Esophagus muscularis mucosa (tissue), 4 donors: ENCODE measurements around the gene MSS51. TPM values are rescaled to one million over a fixed set of nuclear protein-coding genes. Genes with fewer than 3 reads are reported as not detected.

Experiments
- DNase-seq: peaks from one replicate; pipeline ENCODE4 v3.0.0-alpha.2; 2017; ENCODE audit errors: extremely low spot score
- H3K27ac ChIP-seq, 4 donors: fragments of 200-600 bp; sonication (generic); replicated peaks in 1 of 4; 1 replicate in 3 of 4; 2 replicates in 1 of 4; pipeline ENCODE4 v1.5.1; 2016 to 2019; ENCODE audit warnings: mild to moderate bottlenecking in 1 of 4
- H3K27me3 ChIP-seq, 4 donors: fragments of 200-600 bp; sonication (generic); one replicate each; pipeline versions ENCODE4 v1.5.1 to v1.6.0; 2016 to 2019
- H3K36me3 ChIP-seq, 4 donors: fragments of 200-600 bp; sonication (generic); one replicate each; pipeline ENCODE4 v1.5.1; 2016 to 2019
- H3K4me1 ChIP-seq, 4 donors: fragments of 200-600 bp; sonication (generic); one replicate each; pipeline ENCODE4 v1.5.1; 2016 to 2019
- H3K4me3 ChIP-seq, 4 donors: fragments of 200-600 bp; sonication (generic); 1 replicate in 2 of 4; 2 replicates in 2 of 4; pipeline ENCODE4 v1.5.1; 2016 to 2019; ENCODE audit warnings: mild to moderate bottlenecking in 4 of 4, moderate library complexity in 1 of 4
- H3K9me3 ChIP-seq, 4 donors: fragments of 200-600 bp; sonication (generic); 1 replicate in 3 of 4; 2 replicates in 1 of 4; pipeline ENCODE4 v1.5.1; 2016 to 2019
- CTCF ChIP-seq, 3 experiments: fragments of 200-600 bp in 2 of 3; fragments of 450-650 bp in 1 of 3; sonication (generic) in 2 of 3; IDR thresholded peaks; one replicate each; pipeline ENCODE4 v1.5.1; 2017 to 2019; ENCODE audit warnings: antibody characterized with exemption in 3 of 3, mild to moderate bottlenecking in 2 of 3, moderate library complexity in 1 of 3
- EP300 ChIP-seq: sonication (generic); formaldehyde crosslinking; IDR thresholded peaks from one replicate; pipeline ENCODE4 v1.6.1; 2017; ENCODE audit warnings: antibody characterized with exemption
- POLR2A ChIP-seq: fragments of 450-650 bp; IDR thresholded peaks from one replicate; pipeline ENCODE4 v1.6.1; 2017; ENCODE audit warnings: antibody characterized with exemption, moderate library complexity, mild to moderate bottlenecking, low read depth
- POLR2AphosphoS5 ChIP-seq, 2 donors: sonication (generic); formaldehyde crosslinking; IDR thresholded peaks; one replicate each; pipeline ENCODE4 v1.6.1; 2017; ENCODE audit warnings: antibody characterized with exemption in 2 of 2
- WGBS: methylation state at CpG from one replicate; pipeline ENCODE4 v1.1.5; 2018; 5-methylcytosine and 5-hydroxymethylcytosine counted together
- intact Hi-C: fragments of 100-400 bp; cut with DNase I; formaldehyde crosslinking; loops from one replicate; pipeline ENCODE4 v1.15.1; 2023
- total RNA-seq, 4 donors: library from RNA; depleted of rRNA; stranded (reverse); fragments of >200 nt; gene quantifications; one replicate each; pipeline versions ENCODE4 v1.1.0 to v1.2.1, GENCODE V29; 2016

MSS51 gene
- total RNA-seq, 4 donors from 2014 or later: 0.83 to 2.7 (median 1.4) TPM

GRCh38 chr10:73456187-73456890 is 23.0 kb upstream of the MSS51 start:
- Histone ChIP-seq H3K36me3 (peaks cover 22 to 71% (median 32%) of the 10 kb centered on the region in 4 donors), H3K9me3 (no peaks in the 10 kb centered on the region), H3K4me1 (no peaks in the 10 kb centered on the region), H3K4me3 (no peak overlapping the region), H3K27ac (no peak overlapping the region), H3K27me3 (no peaks in the 10 kb centered on the region)
- no peak for DNase-seq
- 95% methylated on average over 2 of the region's 2 CpGs for WGBS
- intact Hi-C loops: loop anchor here (5.0 kb wide), 1 partner anchor 36 kb away; no protein-coding TSS in a partner anchor
- TF ChIP-seq CTCF (IDR thresholded peaks at IDR 0.05): no peak
- TF ChIP-seq POLR2AphosphoS5 (IDR thresholded peaks at IDR 0.05): no peak
- no peak for TF ChIP-seq POLR2A
- TF ChIP-seq EP300: no peak

DNA sequence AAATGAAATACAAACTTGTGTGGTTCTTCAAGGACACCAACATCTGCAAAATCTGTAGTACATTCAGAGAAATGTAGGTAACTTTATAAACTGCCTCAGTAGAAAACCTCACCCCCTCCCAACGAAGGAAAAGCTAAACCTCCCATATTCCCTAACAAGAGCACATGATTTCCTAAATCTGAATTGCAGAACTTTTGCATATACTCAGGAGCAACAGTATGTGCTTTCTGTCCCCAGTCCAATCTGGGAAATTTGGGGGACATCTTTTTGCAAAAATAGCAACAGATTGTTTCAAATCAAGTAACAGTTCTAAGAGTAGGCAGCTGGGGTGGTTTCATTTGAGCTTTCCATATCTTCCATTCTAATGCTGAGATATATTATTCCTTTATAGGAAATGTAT is 15.8 kb upstream of the MSS51 start:
- intact Hi-C loops: no loop called here
- Histone ChIP-seq H3K27ac (no peak overlapping the region), H3K9me3 (no peaks in the 10 kb centered on the region), H3K4me1 (peaks cover 0 to 9% (median 0%) of the 10 kb centered on the region in 4 donors), H3K36me3 (peaks cover 30 to 71% (median 40%) of the 10 kb centered on the region in 4 donors), H3K27me3 (no peaks in the 10 kb centered on the region), H3K4me3 (no peak overlapping the region)
- DNase-seq: no peak
- no peak for TF ChIP-seq EP300
- TF ChIP-seq POLR2A: no peak
- TF ChIP-seq CTCF (IDR thresholded peaks at IDR 0.05): no peak
- no peak for TF ChIP-seq POLR2AphosphoS5 (IDR thresholded peaks at IDR 0.05)
- 72% methylated on average over 1 of the region's 1 CpG for WGBS

DNA sequence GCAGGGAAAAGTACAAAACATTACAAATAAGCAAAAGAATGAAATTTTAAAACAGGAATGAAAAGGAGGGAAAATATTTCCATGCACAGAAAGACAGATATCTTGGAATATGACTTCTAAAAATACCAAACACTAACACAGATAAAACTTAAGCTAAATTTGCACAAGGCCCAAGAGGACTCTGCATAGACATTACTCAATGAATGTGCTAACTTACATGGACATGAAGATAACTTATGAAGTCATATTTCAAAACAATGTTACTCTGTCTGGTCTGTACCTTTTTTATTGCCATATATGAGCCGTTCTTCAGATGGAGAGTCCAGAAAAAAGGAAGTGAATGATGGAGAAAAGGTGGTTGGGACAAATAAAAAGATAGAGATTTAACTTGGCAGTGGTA is 15.0 kb upstream of the MSS51 start:
- DNase-seq: no peak
- intact Hi-C loops: no loop called here
- H3K36me3 ChIP-seq: peaks cover 30 to 71% (median 37%) of the 10 kb centered on the region in 4 donors
- H3K27me3 ChIP-seq: no peaks in the 10 kb centered on the region
- H3K4me3 ChIP-seq: no peak overlapping the region
- H3K27ac ChIP-seq: no peak overlapping the region
- no peaks in the 10 kb centered on the region for H3K9me3 ChIP-seq
- H3K4me1 ChIP-seq: peaks cover 0 to 9% (median 0%) of the 10 kb centered on the region in 4 donors
- 70% methylated on average over 1 of the region's 1 CpG for WGBS
- no peak for TF ChIP-seq CTCF (IDR thresholded peaks at IDR 0.05)
- no peak for TF ChIP-seq POLR2A
- TF ChIP-seq POLR2AphosphoS5 (IDR thresholded peaks at IDR 0.05): no peak
- TF ChIP-seq EP300: no peak

DNA sequence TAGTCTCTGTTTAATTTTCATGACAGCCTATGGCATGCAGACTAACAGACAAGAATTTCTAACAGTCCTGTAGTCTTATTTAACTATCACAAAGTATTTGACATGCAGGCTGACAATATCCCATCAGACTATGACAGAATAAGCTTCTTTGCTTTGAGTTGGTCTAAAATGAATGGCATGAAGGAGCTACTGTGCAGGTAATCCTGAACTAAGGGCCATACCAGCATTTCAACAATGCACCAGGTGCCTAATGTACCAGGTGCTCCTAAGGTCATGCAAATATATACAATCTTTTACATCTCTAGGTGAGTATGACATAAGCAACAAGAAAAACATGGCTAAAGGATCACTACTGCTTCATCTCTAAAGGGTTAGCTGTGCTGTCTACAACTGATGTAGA is 13.6 kb upstream of the MSS51 start:
- no peak overlapping the region for H3K27ac ChIP-seq
- H3K4me3 ChIP-seq: no peak overlapping the region
- TF ChIP-seq POLR2AphosphoS5 (IDR thresholded peaks at IDR 0.05) (no peak), POLR2A (no peak), CTCF (IDR thresholded peaks at IDR 0.05) (no peak), EP300 (no peak)
- H3K9me3 ChIP-seq: no peaks in the 10 kb centered on the region
- H3K27me3 ChIP-seq: no peaks in the 10 kb centered on the region
- H3K4me1 ChIP-seq: peaks cover 0 to 9% (median 0%) of the 10 kb centered on the region in 4 donors
- H3K36me3 ChIP-seq: peaks cover 25 to 67% (median 27%) of the 10 kb centered on the region in 4 donors
- no peak for DNase-seq
- intact Hi-C loops: no loop called here
